T-helper 22 cell (primary cell): ENCODE measurements around the gene LRRN1.
"Not testable (repeated sequence)": the region's sequence is repeated elsewhere in the genome, so short reads cannot be mapped to it uniquely, and the experiment has no call there.

Source experiments
- DNase-seq: peaks from one replicate; pipeline ENCODE4 v3.0.0-alpha.2; 2020; ENCODE audit warnings: low read depth

LRRN1 gene

DNA sequence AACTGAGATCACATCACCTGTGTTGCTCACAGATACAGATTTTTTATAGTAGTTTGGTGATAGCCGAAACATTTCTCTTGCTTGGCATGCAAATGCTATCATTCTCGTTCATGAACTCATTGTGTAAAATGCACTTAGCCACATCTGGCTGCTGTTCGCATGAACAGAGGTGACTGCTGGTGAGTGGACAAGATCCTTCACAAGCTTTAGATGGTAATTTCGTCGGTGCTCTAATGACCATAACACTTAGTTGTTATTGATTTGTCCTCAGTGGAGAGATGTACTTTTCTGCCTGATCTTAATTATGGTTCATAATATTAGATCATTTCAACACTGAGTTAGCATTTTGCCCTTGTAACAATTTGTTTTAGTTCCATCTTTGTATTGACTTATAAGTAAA lies 13.8 kb downstream of the LRRN1 start:
- DNase-seq: no peak

DNA sequence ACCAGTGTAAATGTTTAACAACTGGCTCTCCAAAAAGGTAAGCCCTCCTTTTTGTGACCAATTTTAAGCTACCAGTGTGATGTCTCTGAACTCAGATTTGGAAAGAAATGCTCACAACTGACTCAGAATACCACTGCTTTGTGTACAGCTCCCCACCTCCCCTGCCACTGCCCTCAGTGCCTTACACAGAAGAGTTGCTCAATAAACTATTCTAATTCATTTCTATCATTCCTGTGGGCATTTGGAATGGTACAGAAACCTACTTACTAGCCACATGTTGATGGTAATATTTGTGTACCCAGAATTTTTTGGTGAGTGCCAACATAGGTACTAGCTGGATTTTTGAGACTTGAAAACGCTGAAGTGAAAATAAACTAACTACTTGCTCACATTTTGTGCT lies 16.0 kb downstream of the LRRN1 start:
- DNase-seq: no peak

GRCh38 chr3:3816034-3816433 lies 16.8 kb downstream of the LRRN1 start:
- DNase-seq: no peak

GRCh38 chr3:3817865-3818264 lies 18.6 kb downstream of the LRRN1 start:
- DNase-seq: no peak

DNA sequence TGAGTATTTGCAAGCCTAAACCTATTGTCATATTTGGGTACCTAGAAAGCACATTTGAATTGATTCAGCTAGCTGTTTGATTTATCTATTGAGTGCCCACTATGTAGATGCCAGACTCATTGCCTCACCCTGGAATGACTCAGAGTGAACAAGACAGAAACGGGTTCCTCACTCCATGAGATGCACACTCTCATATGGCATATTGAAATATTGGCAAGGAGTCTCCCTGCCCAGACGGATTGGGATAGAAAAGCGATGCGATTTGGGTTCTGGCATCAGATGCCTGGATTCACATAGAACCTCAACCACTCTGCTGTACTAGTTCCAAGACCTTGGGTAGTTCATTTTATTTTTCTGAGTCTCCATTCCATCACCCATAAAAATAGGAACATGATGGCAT lies 22.5 kb downstream of the LRRN1 start:
- DNase-seq: no peak

DNA sequence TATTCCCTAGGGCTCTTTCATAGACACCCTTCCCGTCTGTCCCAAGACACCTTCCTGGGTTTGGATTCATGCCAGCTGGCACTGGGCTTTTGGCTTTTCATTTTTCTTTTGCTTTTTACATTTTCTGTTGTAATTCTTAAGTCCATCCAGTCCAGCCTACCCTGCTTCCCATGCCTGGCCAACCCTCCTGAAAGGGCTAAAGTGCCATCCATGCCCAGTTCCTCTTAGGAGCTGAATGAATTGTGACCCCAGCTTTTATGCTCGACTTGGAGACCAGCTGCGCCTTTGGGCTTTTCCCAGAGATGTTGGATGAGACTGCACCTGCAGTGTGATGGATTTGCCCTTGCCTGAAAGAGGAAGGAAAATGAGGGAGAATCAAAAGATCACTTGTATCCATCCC lies 25.8 kb downstream of the LRRN1 start:
- DNase-seq: no peak

DNA sequence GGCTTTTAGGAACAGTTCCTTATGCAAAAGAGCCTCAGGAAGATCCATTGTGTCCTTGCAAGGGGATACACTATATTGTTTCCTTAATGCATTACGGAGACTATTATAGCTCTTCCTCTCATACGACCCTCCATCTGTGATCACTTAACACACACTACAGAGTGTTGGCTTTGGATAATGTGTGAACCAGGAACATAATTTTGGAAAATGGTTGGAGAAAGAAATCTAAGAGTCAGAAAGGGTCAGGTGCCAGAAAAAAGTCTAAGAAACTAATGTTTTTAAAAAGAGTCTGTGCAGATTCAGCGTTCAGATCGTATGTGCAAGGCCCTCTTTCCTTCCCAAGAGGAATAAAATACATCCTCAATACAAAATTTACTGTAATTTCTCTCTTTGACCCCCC lies 27.3 kb downstream of the LRRN1 start:
- no peak for DNase-seq

DNA sequence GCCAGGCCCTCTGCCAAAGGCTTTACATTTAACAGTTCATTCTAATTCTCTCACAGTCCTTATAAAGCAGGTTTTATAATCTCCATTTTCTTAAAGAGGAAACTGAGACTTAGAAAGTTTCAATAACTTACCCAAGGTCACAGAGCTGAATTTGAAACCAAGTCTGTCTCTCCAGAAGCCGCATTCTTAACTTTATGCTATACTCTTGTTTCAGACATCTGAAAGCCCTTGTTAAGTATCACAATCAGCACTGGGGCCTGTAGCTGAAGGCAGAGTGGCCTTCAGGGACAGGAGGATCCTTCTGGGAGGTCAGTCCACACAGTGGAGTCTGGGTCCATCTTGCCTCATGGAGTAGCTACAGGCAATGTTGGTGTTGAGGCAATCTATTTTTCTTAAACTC lies 27.9 kb downstream of the LRRN1 start:
- no peak for DNase-seq

GRCh38 chr3:3828417-3828816 lies 29.2 kb downstream of the LRRN1 start:
- not testable (repeated sequence) for DNase-seq

- DNase-seq: no peak
Measured at GRCh38 chr3:3836845-3837244, 37.6 kb downstream of the LRRN1 start.

DNA sequence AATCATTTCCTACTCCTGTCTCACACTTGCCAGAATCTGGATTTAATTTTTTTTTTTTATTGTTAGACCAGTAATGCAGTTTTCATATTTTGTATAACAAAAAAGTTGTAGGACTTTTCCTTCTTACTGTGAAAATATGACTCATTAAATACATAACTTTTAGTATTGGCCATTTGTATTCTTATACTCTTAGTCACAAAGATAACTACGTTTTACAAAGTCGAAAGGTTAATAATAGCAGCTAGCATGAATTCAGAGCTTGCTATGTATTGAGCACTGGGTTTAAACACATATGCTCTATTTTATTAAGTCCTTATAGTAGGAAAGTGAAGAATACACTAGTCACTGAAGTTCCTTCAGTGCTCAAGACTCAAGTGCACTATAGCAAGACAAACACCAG lies 43.1 kb downstream of the LRRN1 start:
- DNase-seq: no peak

DNA sequence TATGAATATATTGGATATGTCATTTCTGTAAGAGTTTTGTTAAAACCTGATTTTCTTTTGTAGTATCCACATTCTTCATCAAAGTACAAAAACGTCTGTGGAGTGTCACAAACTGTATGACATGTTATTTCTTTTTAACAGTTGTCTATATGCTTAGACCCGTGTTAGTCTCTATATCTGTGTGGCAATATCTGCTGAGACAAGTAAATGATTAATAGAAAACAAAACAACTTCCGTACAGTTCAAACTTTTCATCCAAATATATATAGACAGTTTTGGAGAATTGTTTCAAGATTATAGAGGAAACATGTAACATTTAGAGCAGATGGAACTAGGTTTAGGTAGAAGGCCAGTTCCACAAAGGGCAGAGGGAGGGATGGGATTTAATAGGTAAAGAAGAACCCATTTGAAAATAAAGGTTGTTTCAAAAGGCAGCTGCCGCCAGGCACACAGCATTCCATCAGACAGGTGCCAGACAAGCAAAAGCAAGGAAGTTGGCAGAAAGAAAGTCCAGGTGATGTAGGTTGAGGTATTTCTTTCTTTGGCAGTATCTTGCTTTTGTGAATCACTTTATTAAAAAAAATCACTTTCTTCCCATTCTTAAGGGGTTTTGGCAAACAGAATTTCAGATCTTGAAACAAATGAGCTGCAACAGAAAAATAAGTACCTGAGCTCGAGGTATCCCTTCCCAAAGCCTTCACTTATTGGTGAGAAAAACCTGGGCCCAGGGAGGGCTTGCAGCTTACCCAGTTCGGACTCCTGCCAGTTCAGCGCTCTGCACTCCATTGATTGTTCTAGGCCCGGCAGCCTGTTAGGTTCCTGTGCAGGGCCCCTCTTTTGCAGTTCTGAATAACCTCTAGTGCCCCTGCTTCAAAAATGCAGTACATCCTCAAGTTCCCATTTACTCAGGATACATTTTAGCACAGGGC lies 49.0 kb downstream of the LRRN1 start:
- DNase-seq: no peak

DNA sequence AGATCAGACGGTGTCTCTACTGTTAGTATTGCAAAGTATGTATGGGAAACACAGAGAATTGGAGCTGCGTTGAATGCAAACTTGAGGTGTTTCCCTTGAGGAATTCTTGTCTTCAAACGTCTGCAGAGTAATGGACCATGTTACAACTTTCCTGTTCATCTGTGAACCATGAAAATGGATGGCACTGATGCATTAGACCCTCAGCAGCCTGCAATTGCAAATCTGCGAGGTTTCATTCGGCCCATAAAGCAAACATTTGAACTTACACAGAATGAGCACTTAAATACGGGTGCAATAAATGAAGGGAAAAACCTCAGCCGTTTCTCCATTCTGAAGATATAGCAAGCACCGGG lies 49.7 kb downstream of the LRRN1 start:
- DNase-seq: no peak

- no peak for DNase-seq
Measured at GRCh38 chr3:3851621-3852323, 52.5 kb downstream of the LRRN1 start.

DNA sequence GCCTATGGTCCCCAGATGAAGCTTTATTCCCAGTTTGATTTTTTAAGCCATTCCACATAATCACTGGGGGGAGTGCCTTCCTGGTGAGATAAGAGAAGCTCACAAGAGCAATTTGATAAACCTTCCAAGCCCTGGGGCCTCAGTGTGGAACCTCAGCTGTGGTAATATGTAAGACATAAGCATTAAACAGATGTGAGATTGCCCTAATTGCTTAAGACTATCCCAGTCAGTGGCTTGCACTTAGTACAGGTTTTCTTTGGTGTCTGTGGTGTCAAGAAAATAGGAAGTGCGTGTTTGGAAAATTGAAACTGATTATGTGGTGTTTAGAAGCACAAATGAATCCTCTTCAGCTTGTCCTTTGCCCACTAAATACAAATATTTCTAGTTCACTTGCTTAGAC lies 54.3 kb downstream of the LRRN1 start:
- DNase-seq: no peak

DNA sequence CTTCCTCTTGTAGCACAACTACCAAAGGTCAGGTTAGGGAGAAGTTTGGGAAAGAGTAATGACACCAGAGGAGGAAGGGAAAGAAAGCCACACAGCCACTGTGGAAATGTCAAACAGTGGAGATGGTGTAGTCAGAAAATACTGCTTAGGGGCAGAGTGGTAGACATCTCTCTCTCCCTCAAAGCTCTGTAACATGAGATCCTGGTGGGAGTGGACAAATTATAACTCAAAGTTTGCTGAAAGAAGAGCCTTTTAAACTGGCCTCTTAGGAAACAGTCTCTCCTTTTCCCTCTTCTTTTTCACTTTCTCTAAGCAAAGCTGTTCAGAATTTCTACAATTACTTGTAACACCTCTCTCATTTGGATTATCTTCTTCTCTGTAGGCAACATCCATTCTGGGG lies 55.8 kb downstream of the LRRN1 start:
- no peak for DNase-seq

DNA sequence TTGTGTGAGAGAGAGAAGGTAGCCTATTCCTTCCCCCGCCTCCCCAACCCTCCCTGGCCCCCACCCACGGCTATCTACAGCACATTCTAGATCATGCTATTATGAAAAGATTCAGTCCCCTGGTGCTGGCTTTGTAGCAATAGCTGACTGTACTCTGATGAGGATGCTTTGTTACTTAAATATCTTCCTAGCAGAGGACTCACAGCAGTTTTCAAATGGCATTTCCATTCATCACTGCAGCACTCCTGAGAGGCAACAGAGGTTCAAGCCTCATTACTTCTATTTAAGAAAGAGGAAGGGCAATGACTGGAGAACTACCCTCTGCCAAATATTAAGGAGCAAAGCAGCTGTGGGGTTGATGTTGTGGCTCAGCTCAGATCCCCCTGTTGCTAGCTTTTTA lies 61.0 kb downstream of the LRRN1 start:
- DNase-seq: no peak

- DNase-seq: no peak
Measured at GRCh38 chr3:3862534-3862933, 63.3 kb downstream of the LRRN1 start.

DNA sequence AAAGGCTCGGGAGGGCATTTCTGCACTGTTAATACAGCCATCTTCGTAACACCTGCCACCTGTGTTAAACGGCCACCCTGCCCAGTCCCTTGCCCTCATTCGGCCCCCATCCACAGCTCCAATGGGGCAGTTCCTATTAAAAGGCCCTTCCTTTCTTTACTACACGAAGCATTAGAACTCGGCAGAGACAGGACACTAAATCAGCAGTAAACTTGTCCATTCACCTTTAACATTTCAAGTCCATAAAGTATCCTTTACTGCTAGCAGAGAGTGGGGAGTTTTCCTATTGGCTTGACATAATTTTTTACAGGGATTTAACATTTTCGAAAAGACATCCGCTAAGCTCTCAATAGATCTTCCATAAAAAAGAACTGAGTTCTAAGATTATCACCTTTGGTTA lies 76.3 kb downstream of the LRRN1 start:
- no peak for DNase-seq

- no peak for DNase-seq
Measured at GRCh38 chr3:3881050-3881449, 81.8 kb downstream of the LRRN1 start.

- DNase-seq: not testable (repeated sequence)
Measured at GRCh38 chr3:3887311-3887710, 88.1 kb downstream of the LRRN1 start.

GRCh38 chr3:3893590-3893989 lies 94.4 kb downstream of the LRRN1 start:
- DNase-seq: no peak
